Activated CD4-positive, CD25-positive, alpha-beta regulatory T cell treated with anti-CD3 and anti-CD28 coated beads, Interleukin-2, amount 50 U/mL, for 16 hours (primary cell): ENCODE measurements around the gene ENOX1.
"Not testable (repeated sequence)": the region's sequence is repeated elsewhere in the genome, so short reads cannot be mapped to it uniquely, and the experiment has no call there.

Experiments used
- DNase-seq: peaks from one replicate; pipeline ENCODE4 v3.0.0-alpha.2; 2020; ENCODE audit warnings: low read depth, low spot score

The ENOX1 gene

DNA sequence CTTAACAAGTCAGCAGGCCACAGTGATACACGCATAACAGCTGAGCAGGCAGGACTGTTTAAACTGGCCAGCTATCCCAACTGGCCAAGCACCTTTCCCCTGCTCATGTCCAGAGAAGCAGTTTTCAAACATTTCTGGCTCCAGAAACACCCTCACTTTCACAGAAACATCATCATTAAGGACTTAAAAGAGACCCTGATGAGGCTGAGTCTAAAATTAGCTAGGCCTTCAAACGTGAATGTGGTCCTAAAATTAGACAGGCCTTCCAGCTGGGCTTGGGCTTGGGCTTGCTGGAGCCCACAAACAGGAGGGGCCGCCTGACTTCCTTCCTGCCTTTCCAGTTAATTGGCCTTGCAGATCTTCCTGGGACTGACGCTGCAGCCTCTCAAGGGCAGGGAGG is 429.2 kb downstream of the ENOX1 start:
- DNase-seq = no peak

DNA sequence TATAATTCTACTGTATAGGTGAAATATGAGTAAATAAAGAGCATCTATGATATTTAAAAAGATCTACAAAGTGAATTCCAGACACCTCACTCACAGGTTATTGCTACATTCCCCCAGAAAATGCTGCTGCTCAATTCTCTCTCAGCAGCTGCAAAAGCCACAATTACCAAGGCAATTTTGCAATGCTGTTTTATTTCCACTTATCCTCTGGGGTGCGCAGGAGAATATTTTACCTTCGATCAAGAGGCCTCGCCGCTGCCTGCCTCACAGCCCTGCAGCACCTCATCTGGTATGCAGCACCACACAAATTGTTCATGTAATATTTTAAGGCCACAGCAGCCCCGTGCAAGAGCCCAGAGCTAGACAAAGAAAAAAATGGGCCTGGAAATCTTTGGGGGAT is 430.2 kb downstream of the ENOX1 start:
- DNase-seq = no peak

DNA sequence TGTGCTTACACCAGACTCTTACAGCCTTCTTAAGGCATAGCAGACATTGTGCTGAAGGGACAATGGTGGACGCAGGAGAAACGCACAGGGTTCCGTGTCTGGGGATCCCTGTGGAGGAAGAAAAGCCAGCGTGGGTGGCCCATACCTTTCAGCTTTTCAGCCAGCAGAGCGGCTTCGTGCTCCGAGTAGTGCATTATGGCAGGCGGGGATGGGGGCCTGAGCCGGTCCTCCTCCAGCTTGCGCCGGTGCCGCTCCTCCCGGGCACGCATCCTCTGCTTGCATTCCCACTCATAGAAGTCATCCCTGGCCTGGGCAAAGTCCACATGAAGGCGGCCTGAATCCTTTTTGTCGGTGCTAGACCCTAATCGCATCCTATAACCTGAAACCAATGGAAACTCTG is 431.0 kb downstream of the ENOX1 start:
- no peak for DNase-seq

DNA sequence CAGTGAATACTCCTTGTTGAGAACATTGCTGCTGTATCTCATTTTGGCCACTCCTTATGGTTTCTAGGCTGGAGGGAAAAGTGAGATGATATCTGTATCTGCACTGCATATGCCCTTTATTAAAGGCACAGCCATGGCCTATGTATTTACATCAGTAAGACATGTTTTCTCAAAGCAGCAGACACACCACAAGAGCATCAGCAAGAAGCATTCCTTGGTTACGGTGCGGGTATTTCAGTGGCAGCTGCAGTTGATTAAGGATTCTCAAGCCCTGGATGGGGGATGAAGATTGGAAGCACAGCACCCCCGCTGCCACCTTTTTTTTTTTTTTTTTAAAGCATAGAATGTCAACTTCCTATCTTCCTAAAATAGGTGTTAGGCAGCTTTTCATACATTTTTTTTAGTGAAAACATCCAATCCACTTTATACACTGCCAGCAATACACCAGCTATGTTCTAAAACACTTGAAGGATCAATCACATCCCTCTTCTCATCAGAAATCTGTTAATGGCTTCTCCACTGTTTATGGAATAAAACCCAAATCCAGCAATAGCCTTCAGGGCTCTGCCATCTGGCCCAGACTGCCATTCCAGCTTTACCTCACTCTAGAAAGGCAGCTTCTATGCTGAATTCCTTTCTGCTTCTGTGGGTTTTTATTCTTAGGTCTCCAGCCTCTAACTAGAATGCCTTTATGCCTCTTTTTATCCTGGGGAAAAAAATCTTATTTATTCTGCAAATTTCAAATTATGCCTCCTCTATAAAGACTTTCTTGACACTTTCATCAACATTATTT is 432.4 kb downstream of the ENOX1 start:
- no peak for DNase-seq

DNA sequence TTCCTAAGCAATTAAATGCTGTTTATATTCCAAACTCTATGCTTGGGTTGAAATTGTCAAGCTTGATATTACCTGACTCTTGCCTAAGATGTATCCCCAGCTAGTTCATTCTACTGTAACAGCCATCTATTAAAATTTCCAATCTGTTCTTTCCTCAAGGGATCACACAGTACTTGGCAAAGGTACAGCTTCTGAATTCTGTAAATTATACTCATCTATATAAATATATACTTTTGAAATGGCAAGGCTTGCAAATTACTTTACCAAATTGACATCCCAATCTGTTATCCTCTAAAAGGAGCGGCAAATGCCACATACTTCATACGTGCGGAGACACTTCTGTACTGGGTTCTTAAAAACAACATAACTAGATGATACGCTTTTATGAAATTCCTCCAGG is 433.1 kb downstream of the ENOX1 start:
- DNase-seq = no peak

DNA sequence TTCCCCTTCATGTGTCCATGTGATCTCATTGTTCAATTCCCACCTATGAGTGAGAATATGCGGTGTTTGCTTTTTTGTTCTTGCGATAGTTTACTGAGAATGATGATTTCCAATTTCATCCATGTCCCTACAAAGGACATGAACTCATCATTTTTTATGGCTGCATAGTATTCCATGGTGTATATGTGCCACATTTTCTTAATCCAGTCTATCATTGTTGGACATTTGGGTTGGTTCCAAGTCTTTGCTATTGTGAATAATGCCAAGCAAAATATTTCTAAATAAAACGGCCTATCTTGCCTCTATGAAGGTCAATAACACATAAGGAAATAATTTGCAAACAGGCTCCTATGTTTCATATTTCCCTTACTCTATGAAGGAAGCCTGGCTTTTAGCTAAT is 435.2 kb downstream of the ENOX1 start:
- DNase-seq = not testable (repeated sequence)

GRCh38 chr13:43348397-43348796 is 438.4 kb downstream of the ENOX1 start:
- no peak for DNase-seq

GRCh38 chr13:43347877-43348276 is 438.9 kb downstream of the ENOX1 start:
- DNase-seq = no peak

GRCh38 chr13:43346427-43346826 is 440.3 kb downstream of the ENOX1 start:
- DNase-seq = no peak

GRCh38 chr13:43343645-43344044 is 443.1 kb downstream of the ENOX1 start:
- no peak for DNase-seq

DNA sequence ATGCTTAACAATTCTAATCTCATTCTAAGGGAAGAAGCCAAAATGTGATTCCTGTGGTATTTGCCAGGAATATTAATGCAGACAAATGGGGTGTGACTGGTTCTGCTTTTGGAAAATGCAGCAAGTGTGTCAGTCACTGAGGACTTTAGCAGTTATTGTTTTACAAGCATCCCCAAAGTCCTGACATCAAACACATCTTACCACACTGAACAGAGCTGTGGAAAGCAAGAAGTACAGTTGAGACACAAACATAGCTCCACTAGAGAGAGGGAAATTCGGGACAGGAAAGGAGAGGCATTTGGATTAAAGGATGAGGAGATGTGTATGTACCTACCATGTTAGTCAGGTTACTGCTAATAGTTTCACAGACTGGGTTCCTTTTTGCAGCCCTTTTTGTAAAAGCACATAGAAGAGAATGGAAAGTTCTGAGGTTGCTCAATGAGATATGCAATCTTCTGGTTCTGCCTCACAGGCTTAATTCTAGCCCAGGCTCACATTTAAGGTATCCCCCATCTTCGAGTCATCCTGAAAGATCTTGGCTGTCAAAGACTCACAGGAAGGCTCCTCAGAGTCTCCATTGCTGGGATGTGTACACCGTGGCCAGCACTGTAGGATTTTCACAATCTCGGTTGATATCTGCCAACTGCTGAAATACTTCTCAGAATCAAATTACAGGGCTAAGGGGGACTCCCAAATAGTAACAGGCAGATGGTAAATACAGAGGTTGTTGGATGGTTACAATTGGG is 446.8 kb downstream of the ENOX1 start:
- no peak for DNase-seq

GRCh38 chr13:43339145-43339804 is 447.5 kb downstream of the ENOX1 start:
- no peak for DNase-seq

GRCh38 chr13:43335764-43336163 is 451.0 kb downstream of the ENOX1 start:
- no peak for DNase-seq

DNA sequence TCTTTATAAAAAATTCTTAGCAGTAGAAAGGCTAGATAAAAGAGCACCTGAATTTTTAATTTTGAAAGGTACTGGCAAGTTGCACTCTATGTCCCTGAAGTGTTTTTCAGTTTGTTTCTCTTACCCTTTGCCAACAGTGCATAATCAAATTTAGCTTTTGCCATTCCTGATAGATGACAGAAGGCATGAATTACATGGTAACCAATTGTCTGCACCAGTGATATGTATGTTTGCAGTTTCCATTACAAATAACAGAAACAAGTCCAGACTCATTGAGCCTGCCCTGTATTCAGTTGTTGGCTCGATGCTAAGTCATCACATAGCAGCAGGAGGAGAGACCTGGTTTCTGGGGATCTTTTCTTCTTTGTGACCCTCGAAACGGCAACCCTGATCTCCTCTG is 453.6 kb downstream of the ENOX1 start:
- no peak for DNase-seq

GRCh38 chr13:43331672-43332071 is 455.1 kb downstream of the ENOX1 start:
- no peak for DNase-seq

DNA sequence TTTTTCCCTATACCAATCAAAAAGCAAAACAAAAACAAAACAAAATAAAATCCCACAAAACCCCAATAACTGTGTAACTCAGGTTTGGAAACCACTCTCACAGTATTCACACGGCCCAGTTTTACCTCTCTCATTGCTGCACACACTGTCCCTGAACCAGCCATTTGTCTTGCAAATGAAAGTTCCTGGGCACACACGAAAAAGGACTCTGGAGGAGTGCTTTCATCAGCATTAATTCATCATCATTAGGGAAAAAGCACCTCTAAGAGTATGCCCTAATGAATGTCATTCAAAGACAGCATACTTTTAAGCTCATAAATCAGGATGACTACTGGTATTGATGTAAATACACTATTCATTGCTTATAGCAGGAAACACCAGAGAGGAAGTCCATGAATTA is 457.1 kb downstream of the ENOX1 start:
- no peak for DNase-seq

GRCh38 chr13:43328907-43329306 is 457.9 kb downstream of the ENOX1 start:
- no peak for DNase-seq

- DNase-seq = no peak
Measured at GRCh38 chr13:43326100-43326499, 460.7 kb downstream of the ENOX1 start.

- no peak for DNase-seq
Measured at GRCh38 chr13:43325636-43326035, 461.1 kb downstream of the ENOX1 start.

DNA sequence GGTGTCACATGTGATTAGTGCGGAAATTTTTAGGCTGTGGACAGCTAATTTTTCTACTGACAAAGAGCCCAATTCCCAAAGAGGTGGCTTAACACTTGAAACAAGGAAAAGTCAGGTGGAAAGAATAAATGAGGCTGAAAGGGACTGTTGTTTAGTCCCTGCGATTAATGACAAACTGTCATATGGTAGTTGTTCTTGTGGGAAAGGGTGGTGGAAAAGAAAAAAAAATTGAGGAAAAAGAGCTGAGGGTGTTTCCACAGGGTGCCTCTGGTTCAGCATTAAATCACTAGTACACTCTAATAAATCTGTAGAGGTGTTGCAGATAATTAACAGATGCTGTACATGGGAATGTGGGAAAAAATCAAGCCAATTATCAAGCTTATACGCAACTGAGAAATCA is 462.6 kb downstream of the ENOX1 start:
- DNase-seq = no peak

GRCh38 chr13:43319617-43320444 is 466.9 kb downstream of the ENOX1 start:
- DNase-seq = no peak

DNA sequence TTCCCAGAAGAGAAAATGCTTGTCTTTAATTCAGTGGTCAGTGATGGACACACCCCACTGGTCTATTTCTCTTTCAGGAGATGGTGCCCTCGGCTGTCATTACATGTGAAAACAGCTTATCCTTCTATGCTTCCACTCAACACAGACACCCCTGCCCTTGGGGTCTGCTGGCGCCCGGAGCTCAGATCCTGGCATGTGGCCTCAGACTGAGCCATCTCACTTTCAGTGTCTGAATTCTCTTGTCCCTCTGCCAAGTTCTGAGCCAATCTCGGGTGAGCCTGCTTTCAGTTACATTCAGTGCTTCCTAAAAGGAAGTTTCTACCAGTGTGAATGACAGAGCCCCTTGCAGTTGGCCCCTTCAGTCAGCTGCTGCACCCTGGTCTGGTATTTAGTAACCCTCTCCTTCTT is 469.8 kb downstream of the ENOX1 start:
- no peak for DNase-seq
